ENCODE results near the gene KRTAP10-8.
"Not testable (repeated sequence)": the region's sequence is repeated elsewhere in the genome, so short reads cannot be mapped to it uniquely, and the experiment has no call there.

The KRTAP10-8 gene

DNA sequence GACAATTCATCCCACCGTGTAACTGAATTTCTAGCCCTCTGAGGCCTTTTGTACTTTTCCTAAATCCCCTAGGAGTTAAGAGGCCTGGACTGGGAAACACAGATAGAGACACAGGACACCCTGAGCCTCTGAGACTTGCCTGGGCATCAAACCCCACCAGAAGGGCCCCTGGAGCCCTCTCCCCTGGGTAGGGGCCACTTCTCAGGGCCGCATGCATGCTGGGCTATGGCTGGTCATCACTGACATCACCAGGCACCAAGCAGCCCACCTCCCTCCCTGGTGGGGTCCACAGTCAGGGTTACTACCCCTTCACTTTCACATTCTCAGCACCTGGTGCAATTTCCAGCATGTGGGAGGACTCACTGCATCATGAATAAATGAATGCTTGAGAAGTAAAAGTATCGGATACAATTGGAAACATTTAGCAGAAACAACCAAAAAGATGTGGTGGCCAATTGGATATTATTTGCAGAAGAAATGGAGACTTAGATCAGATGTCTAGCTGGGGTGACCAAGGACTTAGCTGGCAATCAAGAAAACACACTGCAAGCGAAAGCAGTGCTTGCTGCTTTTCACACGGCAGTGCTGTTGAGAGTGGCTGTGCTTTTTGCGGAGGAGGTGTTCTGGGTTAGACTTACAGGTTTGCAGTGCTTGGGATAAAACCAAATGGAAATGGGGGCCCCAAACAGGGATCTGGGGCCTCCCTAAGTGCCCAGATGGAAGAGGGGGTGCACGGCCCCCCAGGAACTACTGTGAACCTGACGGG, 12.4 kb upstream of the KRTAP10-8 start:
- H3K27ac ChIP-seq (ENCODE audit: low read length), result no peak overlapping the region
- H3K9me3 ChIP-seq (replicated peaks; ENCODE audit: insufficient read depth, low read length), result no peaks in the 10 kb centered on the region
- no peaks in the 10 kb centered on the region for H3F3A ChIP-seq (ENCODE audit: insufficient read depth, low read length)
- H3K9ac ChIP-seq (ENCODE audit: low read length), result no peak overlapping the region
- no peak for TF ChIP-seq EZH2phosphoT487 (IDR thresholded peaks at IDR 0.05; ENCODE audit: low read length)
- TF ChIP-seq CTCF (IDR thresholded peaks at IDR 0.05; ENCODE audit: low read length), result no peak
- TF ChIP-seq EZH2 (optimal IDR thresholded peaks at IDR 0.05; ENCODE audit: low read depth, low read length), result no peak
- no peak overlapping the region for H2AFZ ChIP-seq (ENCODE audit: low read length)
- peaks cover 84% of the 10 kb centered on the region for H3K27me3 ChIP-seq (replicated peaks; ENCODE audit: insufficient read depth, low read length)
- no peaks in the 10 kb centered on the region for H3K36me3 ChIP-seq (replicated peaks; ENCODE audit: insufficient read depth, low read length)
- H4K20me1 ChIP-seq (ENCODE audit: insufficient read depth, low read length), result no peaks in the 10 kb centered on the region
- H3K4me2 ChIP-seq (ENCODE audit: low read depth, low read length), result no peak overlapping the region
- no peaks in the 10 kb centered on the region for H3K4me1 ChIP-seq (ENCODE audit: low read length)
- no peak for DNase-seq
- no peak overlapping the region for H3K4me3 ChIP-seq (ENCODE audit: low read length)
- H3K9me2 ChIP-seq (replicated peaks; ENCODE audit: insufficient read depth, low read length), result no peaks in the 10 kb centered on the region
- no peaks in the 10 kb centered on the region for H3K79me2 ChIP-seq (ENCODE audit: low read length)

- H3K9me3 ChIP-seq (replicated peaks; ENCODE audit: insufficient read depth, low read length); DNase-seq; H3K79me2 ChIP-seq (ENCODE audit: low read length); H3K9me2 ChIP-seq (replicated peaks; ENCODE audit: insufficient read depth, low read length); H3K4me2 ChIP-seq (ENCODE audit: low read depth, low read length); H4K20me1 ChIP-seq (ENCODE audit: insufficient read depth, low read length); H3K36me3 ChIP-seq (replicated peaks; ENCODE audit: insufficient read depth, low read length); H3K4me1 ChIP-seq (ENCODE audit: low read length); H3K9ac ChIP-seq (ENCODE audit: low read length); H3K4me3 ChIP-seq (ENCODE audit: low read length); H2AFZ ChIP-seq (ENCODE audit: low read length); H3F3A ChIP-seq (ENCODE audit: insufficient read depth, low read length); H3K27ac ChIP-seq (ENCODE audit: low read length): not testable (repeated sequence)
- peaks cover 85% of the 10 kb centered on the region for H3K27me3 ChIP-seq (replicated peaks; ENCODE audit: insufficient read depth, low read length)
Measured at GRCh38 chr21:44600118-44600978, 11.5 kb upstream of the KRTAP10-8 start, which contains the start of gene KRTAP10-7. Gene KRTAP10-7 (plus strand): TSS chr21:44600597. CDS start chr21:44600622, 25 bp downstream.

- not testable (repeated sequence) for H3K9ac ChIP-seq (ENCODE audit: low read length); H3K4me2 ChIP-seq (ENCODE audit: low read depth, low read length); H2AFZ ChIP-seq (ENCODE audit: low read length); H3K36me3 ChIP-seq (replicated peaks; ENCODE audit: insufficient read depth, low read length); H3F3A ChIP-seq (ENCODE audit: insufficient read depth, low read length); H3K27ac ChIP-seq (ENCODE audit: low read length); H3K9me3 ChIP-seq (replicated peaks; ENCODE audit: insufficient read depth, low read length); H3K9me2 ChIP-seq (replicated peaks; ENCODE audit: insufficient read depth, low read length); H3K4me3 ChIP-seq (ENCODE audit: low read length); H4K20me1 ChIP-seq (ENCODE audit: insufficient read depth, low read length); H3K4me1 ChIP-seq (ENCODE audit: low read length); DNase-seq; H3K79me2 ChIP-seq (ENCODE audit: low read length)
- H3K27me3 ChIP-seq (replicated peaks; ENCODE audit: insufficient read depth, low read length), result peaks cover 85% of the 10 kb centered on the region
Measured at GRCh38 chr21:44601091-44601490, 10.8 kb upstream of the KRTAP10-8 start.

DNA sequence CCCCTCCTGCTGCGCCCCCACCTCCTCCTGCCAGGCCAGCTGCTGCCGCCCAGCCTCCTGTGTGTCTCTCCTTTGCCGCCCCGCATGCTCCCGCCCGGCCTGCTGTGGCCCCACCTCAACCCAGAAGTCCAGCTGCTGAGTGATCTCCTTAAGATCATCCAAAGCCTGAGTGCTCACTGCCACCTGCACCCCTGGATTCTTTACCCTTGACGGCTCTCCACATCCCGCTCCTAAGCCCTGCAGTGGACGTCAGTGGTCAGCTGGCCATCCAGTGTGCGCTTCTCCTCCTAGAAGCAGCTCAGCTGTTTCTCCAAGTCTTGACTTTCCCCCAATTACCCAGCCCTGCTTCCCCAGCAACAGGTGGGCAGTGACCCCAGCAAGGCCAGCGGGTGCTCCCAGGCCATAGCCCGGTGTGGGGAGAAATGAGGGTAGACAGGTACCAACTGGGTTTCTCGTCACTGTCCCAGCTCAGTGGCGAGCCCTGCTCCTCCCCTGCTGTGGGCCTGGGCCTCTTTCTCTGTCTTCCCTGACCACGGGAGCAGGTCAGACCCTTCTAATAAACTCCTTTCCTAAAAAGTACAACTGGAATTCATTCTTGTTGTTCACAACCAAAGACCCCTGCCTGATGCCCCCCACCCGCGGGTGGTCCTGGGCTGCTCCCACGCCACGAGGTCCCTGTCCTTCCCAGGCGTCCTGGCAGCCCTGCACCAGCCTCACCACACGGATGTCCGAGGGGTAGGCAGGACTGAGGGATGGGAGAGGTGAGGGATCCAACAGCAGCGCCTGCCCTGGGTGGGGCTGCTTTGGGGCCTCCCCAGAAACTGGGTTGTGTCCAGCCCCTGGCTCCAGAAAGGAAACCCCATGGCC, 10.1 kb upstream of the KRTAP10-8 start:
- no peaks in the 10 kb centered on the region for H3K79me2 ChIP-seq (ENCODE audit: low read length)
- no peaks in the 10 kb centered on the region for H3K36me3 ChIP-seq (replicated peaks; ENCODE audit: insufficient read depth, low read length)
- TF ChIP-seq EZH2phosphoT487 (IDR thresholded peaks at IDR 0.05; ENCODE audit: low read length) (no peak), CTCF (IDR thresholded peaks at IDR 0.05; ENCODE audit: low read length) (no peak), EZH2 (optimal IDR thresholded peaks at IDR 0.05; ENCODE audit: low read depth, low read length) (no peak)
- no peaks in the 10 kb centered on the region for H4K20me1 ChIP-seq (ENCODE audit: insufficient read depth, low read length)
- H3K9me2 ChIP-seq (replicated peaks; ENCODE audit: insufficient read depth, low read length), result no peaks in the 10 kb centered on the region
- no peak overlapping the region for H3K9ac ChIP-seq (ENCODE audit: low read length)
- H2AFZ ChIP-seq (ENCODE audit: low read length), result no peak overlapping the region
- no peak overlapping the region for H3K4me3 ChIP-seq (ENCODE audit: low read length)
- no peaks in the 10 kb centered on the region for H3K9me3 ChIP-seq (replicated peaks; ENCODE audit: insufficient read depth, low read length)
- peaks cover 85% of the 10 kb centered on the region for H3K27me3 ChIP-seq (replicated peaks; ENCODE audit: insufficient read depth, low read length)
- DNase-seq, result no peak
- H3K4me2 ChIP-seq (ENCODE audit: low read depth, low read length), result no peak overlapping the region
- H3F3A ChIP-seq (ENCODE audit: insufficient read depth, low read length), result no peaks in the 10 kb centered on the region
- no peaks in the 10 kb centered on the region for H3K4me1 ChIP-seq (ENCODE audit: low read length)
- H3K27ac ChIP-seq (ENCODE audit: low read length), result no peak overlapping the region

Measured in MM.1S (cell line).